Urinary bladder (tissue), 4 donors: ENCODE data around the gene PIEZO2. TPM values are rescaled to one million over a fixed set of nuclear protein-coding genes. Genes with fewer than 3 reads are reported as not detected.
"Not testable (repeated sequence)": the region's sequence is repeated elsewhere in the genome, so short reads cannot be mapped to it uniquely, and the experiment has no call there.

Experiments
- DNase-seq: peaks from one replicate; pipeline ENCODE4 v3.0.0-alpha.2; 2015; ENCODE audit errors: extremely low spot score
- H3K27ac ChIP-seq: one replicate; pipeline ENCODE4 v1.5.1; 2013; ENCODE audit warnings: low read depth, mild to moderate bottlenecking, moderate library complexity
- H3K36me3 ChIP-seq: one replicate; pipeline ENCODE4 v1.6.1; 2013; ENCODE audit warnings: mild to moderate bottlenecking, moderate library complexity; ENCODE audit not compliant: insufficient read depth
- H3K4me1 ChIP-seq: one replicate; pipeline ENCODE4 v1.6.1; 2013; ENCODE audit warnings: mild to moderate bottlenecking, moderate library complexity; ENCODE audit not compliant: insufficient read depth
- H3K4me3 ChIP-seq: one replicate; pipeline ENCODE4 v1.5.1; 2013; ENCODE audit warnings: low read depth, low read length
- WGBS: extraction: QIAGEN DNeasy Blood & Tissue Kit; methylation state at CpG from one replicate; pipeline ENCODE4 v1.1.7; 2013; 5-methylcytosine and 5-hydroxymethylcytosine counted together
- polyA plus RNA-seq: library from polyadenylated mRNA; stranded (reverse); fragments of 200-250 nt; gene quantifications from one replicate; pipeline ENCODE4 v1.2.3, GENCODE V29; 2013
- total RNA-seq: library from RNA; depleted of rRNA; stranded (reverse); fragments of >200 nt; gene quantifications from one replicate; pipeline ENCODE4 v1.2.3, GENCODE V29; 2014
- donor health status: healthy with polysubstance abuse.
- donor health status: healthy.

Gene PIEZO2
- total and polyA plus RNA-seq, 2 donors = 5.9 to 78.1 TPM

GRCh38 chr18:10659594-10659993 lies 489.8 kb downstream of the PIEZO2 start:
- 68% methylated on average over 5 of the region's 5 CpGs for WGBS
- no peaks in the 10 kb centered on the region for H3K36me3 ChIP-seq
- no peak overlapping the region for H3K27ac ChIP-seq
- DNase-seq = no peak
- no peaks in the 10 kb centered on the region for H3K4me1 ChIP-seq
- no peak overlapping the region for H3K4me3 ChIP-seq

GRCh38 chr18:10659000-10659399 lies 490.4 kb downstream of the PIEZO2 start:
- Histone ChIP-seq H3K4me3 (no peak overlapping the region), H3K36me3 (no peaks in the 10 kb centered on the region), H3K27ac (no peak overlapping the region), H3K4me1 (no peaks in the 10 kb centered on the region)
- 70% methylated on average over 5 of the region's 5 CpGs for WGBS
- DNase-seq = no peak

DNA sequence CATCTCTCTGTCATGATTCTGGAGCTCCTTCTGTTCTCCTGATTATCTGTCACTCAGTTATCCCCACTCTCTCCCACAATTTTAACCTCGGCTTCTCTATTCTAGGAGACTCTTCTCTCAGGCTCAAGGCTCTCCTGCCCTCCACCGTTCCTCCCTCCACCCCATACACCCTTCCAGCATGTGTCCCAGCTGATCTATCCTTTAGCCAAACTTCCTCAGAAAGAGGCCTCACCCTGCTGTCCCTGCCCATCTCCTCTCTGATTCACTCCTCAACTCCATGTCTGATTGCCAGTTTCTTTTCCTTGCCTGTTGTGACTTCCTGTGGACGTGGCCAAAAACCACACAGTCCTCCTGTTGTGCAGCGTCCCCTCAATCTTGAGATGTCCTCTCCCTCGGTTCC lies 505.4 kb downstream of the PIEZO2 start:
- 76% methylated on average over 4 of the region's 5 CpGs for WGBS
- H3K27ac ChIP-seq, H3K4me1 ChIP-seq, H3K4me3 ChIP-seq, DNase-seq, H3K36me3 ChIP-seq: not testable (repeated sequence)

GRCh38 chr18:10642915-10643524 lies 506.3 kb downstream of the PIEZO2 start:
- not testable (repeated sequence) for DNase-seq, H3K36me3 ChIP-seq, H3K4me3 ChIP-seq, H3K27ac ChIP-seq, H3K4me1 ChIP-seq
- 38% methylated on average over 1 of the region's 5 CpGs for WGBS

- 87% methylated on average over 6 of the region's 6 CpGs for WGBS
- H3K27ac ChIP-seq, DNase-seq, H3K4me3 ChIP-seq, H3K4me1 ChIP-seq, H3K36me3 ChIP-seq: not testable (repeated sequence)
Observed at GRCh38 chr18:10638539-10638885, 510.9 kb downstream of the PIEZO2 start.

- DNase-seq, H3K4me1 ChIP-seq, H3K27ac ChIP-seq, H3K4me3 ChIP-seq, H3K36me3 ChIP-seq: not testable (repeated sequence)
- WGBS = 69% methylated on average over 9 of the region's 11 CpGs
Observed at GRCh38 chr18:10637858-10638538, 511.4 kb downstream of the PIEZO2 start.

DNA sequence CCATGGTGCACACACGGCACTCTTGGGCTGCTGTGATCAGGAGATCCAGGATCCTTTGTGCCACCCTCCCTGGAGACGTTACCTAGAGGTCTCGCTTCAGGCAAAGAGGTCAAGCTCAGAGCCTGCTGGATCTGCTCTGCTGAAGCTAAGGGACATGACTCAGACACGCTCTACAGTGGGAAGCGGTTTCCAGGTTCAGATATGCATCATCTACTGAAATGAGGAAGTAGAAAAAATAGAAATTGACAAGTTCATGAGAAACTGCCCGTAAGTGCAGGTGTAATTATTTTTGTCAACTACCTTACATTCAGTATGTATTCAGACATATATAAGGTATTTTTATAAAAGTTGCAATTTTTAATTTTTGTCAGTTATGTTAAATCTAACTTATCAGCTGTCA lies 520.3 kb downstream of the PIEZO2 start:
- DNase-seq, H3K4me3 ChIP-seq, H3K4me1 ChIP-seq, H3K36me3 ChIP-seq, H3K27ac ChIP-seq: not testable (repeated sequence)
- WGBS = 66% methylated on average over 6 of the region's 6 CpGs

GRCh38 chr18:10626606-10627213 lies 522.7 kb downstream of the PIEZO2 start:
- H3K4me3 ChIP-seq, H3K27ac ChIP-seq, H3K4me1 ChIP-seq, H3K36me3 ChIP-seq, DNase-seq: not testable (repeated sequence)
- WGBS = 88% methylated on average over 7 of the region's 7 CpGs

GRCh38 chr18:10623606-10624005 lies 525.8 kb downstream of the PIEZO2 start:
- not testable (repeated sequence) for H3K27ac ChIP-seq, DNase-seq, H3K36me3 ChIP-seq, H3K4me3 ChIP-seq, H3K4me1 ChIP-seq
- WGBS = 67% methylated on average over 4 of the region's 4 CpGs

DNA sequence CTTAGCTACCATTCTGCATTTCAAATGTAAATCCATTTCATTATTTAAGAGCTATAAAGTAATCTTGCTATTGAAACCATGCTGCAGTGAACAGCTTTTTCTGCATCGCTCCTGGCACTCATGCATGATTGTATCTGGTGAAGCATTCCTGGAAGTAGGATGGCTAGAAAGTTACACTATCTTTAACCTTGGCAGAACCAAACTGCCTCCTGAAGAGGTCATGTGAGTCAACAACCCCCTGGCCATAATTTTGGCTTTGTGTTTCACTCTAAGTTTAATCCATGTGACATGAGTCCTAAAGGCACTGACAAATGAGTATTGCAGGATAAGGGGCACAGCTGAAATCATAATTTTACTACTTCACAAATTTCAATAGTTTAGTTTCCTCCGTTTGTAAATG lies 526.4 kb downstream of the PIEZO2 start:
- H3K4me1 ChIP-seq, H3K4me3 ChIP-seq, H3K27ac ChIP-seq, DNase-seq, H3K36me3 ChIP-seq: not testable (repeated sequence)
- WGBS = 57% methylated on average over 1 of the region's 2 CpGs

DNA sequence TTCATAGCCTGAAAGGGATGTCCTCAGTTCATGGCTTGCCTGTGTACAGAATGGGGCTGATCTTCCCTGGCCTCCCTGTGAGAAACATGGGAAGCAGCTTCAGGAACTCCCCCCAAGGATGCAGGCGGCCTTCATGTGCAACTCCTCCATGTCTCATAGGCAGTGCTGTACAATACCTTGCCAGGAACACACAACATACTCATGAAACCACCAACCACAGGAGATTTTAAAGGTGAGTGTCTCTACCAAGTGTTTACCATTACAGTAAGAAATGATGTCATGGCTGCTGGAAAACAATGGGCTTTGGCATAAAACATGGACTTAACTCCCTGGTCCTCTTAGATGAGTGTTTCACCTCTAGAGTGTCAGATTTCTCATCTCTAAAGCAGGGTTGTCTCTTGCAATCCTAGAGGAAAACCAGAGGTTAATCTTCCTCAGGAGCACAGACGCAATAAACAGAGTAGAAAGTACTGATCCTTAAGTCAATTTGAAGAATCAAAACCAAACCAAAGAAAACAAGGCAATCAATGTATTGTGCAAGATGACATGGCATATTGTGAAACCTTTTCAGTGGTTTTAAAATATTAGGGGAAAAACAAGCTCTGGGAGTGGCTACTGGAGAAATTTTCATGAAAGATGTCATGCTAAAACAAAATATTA lies 528.6 kb downstream of the PIEZO2 start:
- DNase-seq, H3K4me3 ChIP-seq, H3K27ac ChIP-seq, H3K36me3 ChIP-seq, H3K4me1 ChIP-seq: not testable (repeated sequence)
- 87% methylated on average over 2 of the region's 2 CpGs for WGBS
